Vagina (tissue), 2 donors: ENCODE data around the gene MYL3. TPM values are rescaled to one million over a fixed set of nuclear protein-coding genes. Genes with fewer than 3 reads are reported as not detected.
"Not testable (repeated sequence)": the region's sequence is repeated elsewhere in the genome, so short reads cannot be mapped to it uniquely, and the experiment has no call there.

ENCODE experiments used
- DNase-seq, 2 donors: peaks; one replicate each; pipeline ENCODE4 v3.0.0-alpha.2; 2017; ENCODE audit errors: extremely low spot score in 2 of 2
- H3K27ac ChIP-seq: fragments of 200-600 bp; sonication (generic); one replicate; pipeline ENCODE4 v1.5.1; 2019
- H3K27me3 ChIP-seq: fragments of 200-600 bp; sonication (generic); one replicate; pipeline ENCODE4 v1.5.1; 2019
- H3K36me3 ChIP-seq, 2 donors: fragments of 200-600 bp; sonication (generic); one replicate each; pipeline ENCODE4 v1.5.1; 2017 to 2019
- H3K4me1 ChIP-seq: fragments of 200-600 bp; sonication (generic); one replicate; pipeline ENCODE4 v1.5.1; 2019
- H3K4me3 ChIP-seq, 2 donors: fragments of 200-600 bp; sonication (generic); 1 replicate in 1 of 2; 2 replicates in 1 of 2; pipeline ENCODE4 v1.5.1; 2016 to 2019
- H3K9me3 ChIP-seq: fragments of 200-600 bp; sonication (generic); one replicate; pipeline ENCODE4 v1.5.1; 2019
- POLR2A ChIP-seq, 2 donors: fragments of 450-650 bp; IDR thresholded peaks; one replicate each; pipeline ENCODE4 v1.6.1; 2017; ENCODE audit warnings: antibody characterized with exemption in 2 of 2, mild to moderate bottlenecking in 2 of 2, moderate library complexity in 2 of 2
- POLR2AphosphoS5 ChIP-seq, 2 donors: sonication (generic); formaldehyde crosslinking; IDR thresholded peaks; one replicate each; pipeline ENCODE4 v1.9.0; 2017; ENCODE audit warnings: antibody characterized with exemption in 2 of 2, mild to moderate bottlenecking in 2 of 2, low read depth in 1 of 2; ENCODE audit not compliant: insufficient read depth in 1 of 2
- intact Hi-C: fragments of 100-400 bp; cut with DNase I; formaldehyde crosslinking; loops from one replicate; pipeline ENCODE4 v1.15.1; 2023
- total RNA-seq: library from RNA; depleted of rRNA; stranded (reverse); fragments of >200 nt; gene quantifications from one replicate; pipeline ENCODE4 v1.2.3, GENCODE V29; 2016
- TF ChIP-seq, protein P1 (sequence below), 3 experiments: fragments of 450-650 bp in 2 of 3; fragments of 200-600 bp in 1 of 3; sonication (generic) in 1 of 3; IDR thresholded peaks; one replicate each; pipeline ENCODE4 v1.5.1; 2017 to 2019; ENCODE audit warnings: antibody characterized with exemption in 3 of 3, mild to moderate bottlenecking in 2 of 3, moderate library complexity in 2 of 3

Gene MYL3
- total RNA-seq, 1 donor from 2014 or later = not detected

DNA sequence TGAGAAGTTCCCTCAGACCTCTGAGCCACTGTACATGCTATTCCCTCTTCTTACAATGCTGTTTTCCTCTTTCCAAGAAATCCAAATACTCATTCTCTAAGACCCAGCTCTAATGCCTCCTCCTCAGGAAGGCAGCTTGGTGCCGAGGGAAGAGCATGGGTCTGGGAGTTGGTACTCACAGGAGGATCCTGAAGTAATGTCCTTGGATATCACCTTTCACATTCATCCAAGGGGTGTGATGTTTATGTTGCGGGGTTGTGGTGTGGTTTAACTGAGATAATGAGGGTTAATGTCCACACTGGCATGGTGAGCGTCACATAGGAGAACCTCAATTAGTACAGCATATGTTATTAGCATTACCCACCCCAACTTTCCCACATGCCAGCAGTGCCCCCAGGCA, 31.9 kb downstream of the MYL3 start:
- intact Hi-C loops = no loop called here
- no peak overlapping the region for H3K27ac ChIP-seq
- no peaks in the 10 kb centered on the region for H3K9me3 ChIP-seq
- DNase-seq = no peak
- peaks cover 0 to 2% of the 10 kb centered on the region in 2 donors for H3K36me3 ChIP-seq
- no peaks in the 10 kb centered on the region for H3K4me1 ChIP-seq
- no peak overlapping the region for H3K4me3 ChIP-seq
- H3K27me3 ChIP-seq = no peaks in the 10 kb centered on the region
- no peak for TF ChIP-seq POLR2AphosphoS5 (IDR thresholded peaks at IDR 0.05; ENCODE audit: insufficient read depth in 1 of 2, low read depth in 1 of 2)
- TF ChIP-seq, protein P1, sequence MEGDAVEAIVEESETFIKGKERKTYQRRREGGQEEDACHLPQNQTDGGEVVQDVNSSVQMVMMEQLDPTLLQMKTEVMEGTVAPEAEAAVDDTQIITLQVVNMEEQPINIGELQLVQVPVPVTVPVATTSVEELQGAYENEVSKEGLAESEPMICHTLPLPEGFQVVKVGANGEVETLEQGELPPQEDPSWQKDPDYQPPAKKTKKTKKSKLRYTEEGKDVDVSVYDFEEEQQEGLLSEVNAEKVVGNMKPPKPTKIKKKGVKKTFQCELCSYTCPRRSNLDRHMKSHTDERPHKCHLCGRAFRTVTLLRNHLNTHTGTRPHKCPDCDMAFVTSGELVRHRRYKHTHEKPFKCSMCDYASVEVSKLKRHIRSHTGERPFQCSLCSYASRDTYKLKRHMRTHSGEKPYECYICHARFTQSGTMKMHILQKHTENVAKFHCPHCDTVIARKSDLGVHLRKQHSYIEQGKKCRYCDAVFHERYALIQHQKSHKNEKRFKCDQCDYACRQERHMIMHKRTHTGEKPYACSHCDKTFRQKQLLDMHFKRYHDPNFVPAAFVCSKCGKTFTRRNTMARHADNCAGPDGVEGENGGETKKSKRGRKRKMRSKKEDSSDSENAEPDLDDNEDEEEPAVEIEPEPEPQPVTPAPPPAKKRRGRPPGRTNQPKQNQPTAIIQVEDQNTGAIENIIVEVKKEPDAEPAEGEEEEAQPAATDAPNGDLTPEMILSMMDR (IDR thresholded peaks at IDR 0.05) = no peak
- TF ChIP-seq POLR2A (IDR thresholded peaks at IDR 0.05) = no peak

DNA sequence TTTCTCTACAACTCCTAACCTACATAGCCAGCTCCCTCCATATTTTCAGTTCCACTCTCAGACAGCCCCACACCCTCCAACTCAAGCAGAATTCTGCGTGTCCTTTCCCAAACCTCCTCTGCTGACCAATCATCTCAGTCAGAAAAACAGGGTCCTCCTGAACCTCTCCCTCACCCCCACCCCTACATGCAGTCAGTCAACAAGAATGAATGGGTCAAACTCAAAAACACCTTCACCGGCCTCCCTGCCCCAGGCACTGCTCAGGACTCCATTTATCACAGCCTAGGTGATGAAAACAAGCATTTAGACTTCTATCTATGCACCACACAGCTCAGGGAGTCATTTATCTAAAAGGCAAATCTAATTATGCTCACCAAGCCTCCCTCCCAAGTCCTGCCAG, 32.4 kb downstream of the MYL3 start:
- no peak overlapping the region for H3K4me3 ChIP-seq
- TF ChIP-seq, protein P1 (IDR thresholded peaks at IDR 0.05) = no peak
- TF ChIP-seq POLR2AphosphoS5 (IDR thresholded peaks at IDR 0.05; ENCODE audit: insufficient read depth in 1 of 2, low read depth in 1 of 2) (no peak), POLR2A (IDR thresholded peaks at IDR 0.05) (no peak)
- intact Hi-C loops = no loop called here
- no peaks in the 10 kb centered on the region for H3K27me3 ChIP-seq
- no peak overlapping the region for H3K27ac ChIP-seq
- H3K9me3 ChIP-seq = no peaks in the 10 kb centered on the region
- H3K36me3 ChIP-seq = no peaks in the 10 kb centered on the region
- peak in 1 of 2 donors; percentile 79 for DNase-seq
- H3K4me1 ChIP-seq = no peaks in the 10 kb centered on the region

DNA sequence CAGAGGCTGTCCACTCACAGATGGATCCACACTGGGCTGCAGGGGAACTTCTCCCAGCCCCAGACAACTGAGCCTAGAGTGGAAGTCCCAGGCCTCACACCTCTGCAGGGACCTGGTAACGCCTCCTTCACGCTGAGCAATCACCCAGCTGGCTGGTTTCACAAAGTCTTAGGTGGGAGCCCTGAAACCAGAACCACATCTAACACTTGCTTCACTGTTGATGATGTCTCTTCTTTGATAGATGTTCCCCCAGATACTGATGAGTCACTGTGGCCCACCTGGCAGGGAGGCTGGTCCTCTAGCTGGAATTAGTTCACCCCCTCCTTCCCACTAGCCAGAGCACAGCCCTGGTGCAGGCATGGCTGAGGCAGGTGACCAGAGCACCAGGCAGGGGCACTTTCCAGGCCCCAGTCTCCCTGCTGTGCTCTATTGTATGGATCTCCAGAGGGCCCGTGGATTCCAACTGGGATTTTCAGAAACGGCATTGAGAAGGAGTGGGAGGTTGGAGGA, 33.5 kb downstream of the MYL3 start:
- TF ChIP-seq POLR2A (IDR thresholded peaks at IDR 0.05) (no peak), POLR2AphosphoS5 (IDR thresholded peaks at IDR 0.05; ENCODE audit: insufficient read depth in 1 of 2, low read depth in 1 of 2) (no peak)
- TF ChIP-seq, protein P1 (IDR thresholded peaks at IDR 0.05) = no peak
- Histone ChIP-seq H3K4me3 (no peak overlapping the region), H3K27ac (no peak overlapping the region), H3K36me3 (no peaks in the 10 kb centered on the region), H3K27me3 (no peaks in the 10 kb centered on the region), H3K9me3 (no peaks in the 10 kb centered on the region), H3K4me1 (no peaks in the 10 kb centered on the region)
- intact Hi-C loops = no loop called here
- DNase-seq = peak in 1 of 2 donors; percentile 74

DNA sequence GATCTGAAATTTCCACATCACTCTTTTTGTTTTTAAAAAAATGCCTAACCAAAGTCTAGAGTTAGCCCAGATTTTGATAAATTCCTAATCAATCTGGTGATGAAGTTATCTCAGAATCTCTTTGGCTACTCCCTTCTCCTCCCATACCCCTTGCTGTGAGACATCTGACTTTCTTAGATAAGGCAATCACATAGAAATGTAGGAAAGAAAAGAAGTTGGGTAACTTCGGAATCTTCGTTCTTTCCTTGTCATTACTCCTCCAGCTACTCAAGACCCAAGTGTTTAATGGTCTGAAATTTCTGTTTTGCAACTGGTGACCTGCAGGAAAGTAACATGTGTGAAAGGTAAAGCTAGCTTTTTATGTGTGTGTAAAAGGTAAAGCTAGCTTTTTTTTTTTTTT, 37.8 kb downstream of the MYL3 start:
- Histone ChIP-seq H3K4me1 (no peaks in the 10 kb centered on the region), H3K27ac (no peak overlapping the region), H3K27me3 (no peaks in the 10 kb centered on the region), H3K36me3 (no peaks in the 10 kb centered on the region), H3K9me3 (no peaks in the 10 kb centered on the region), H3K4me3 (no peak overlapping the region)
- no peak for DNase-seq
- intact Hi-C loops = no loop called here
- TF ChIP-seq, protein P1 (IDR thresholded peaks at IDR 0.05) = no peak
- no peak for TF ChIP-seq POLR2AphosphoS5 (IDR thresholded peaks at IDR 0.05; ENCODE audit: insufficient read depth in 1 of 2, low read depth in 1 of 2)
- no peak for TF ChIP-seq POLR2A (IDR thresholded peaks at IDR 0.05)

DNA sequence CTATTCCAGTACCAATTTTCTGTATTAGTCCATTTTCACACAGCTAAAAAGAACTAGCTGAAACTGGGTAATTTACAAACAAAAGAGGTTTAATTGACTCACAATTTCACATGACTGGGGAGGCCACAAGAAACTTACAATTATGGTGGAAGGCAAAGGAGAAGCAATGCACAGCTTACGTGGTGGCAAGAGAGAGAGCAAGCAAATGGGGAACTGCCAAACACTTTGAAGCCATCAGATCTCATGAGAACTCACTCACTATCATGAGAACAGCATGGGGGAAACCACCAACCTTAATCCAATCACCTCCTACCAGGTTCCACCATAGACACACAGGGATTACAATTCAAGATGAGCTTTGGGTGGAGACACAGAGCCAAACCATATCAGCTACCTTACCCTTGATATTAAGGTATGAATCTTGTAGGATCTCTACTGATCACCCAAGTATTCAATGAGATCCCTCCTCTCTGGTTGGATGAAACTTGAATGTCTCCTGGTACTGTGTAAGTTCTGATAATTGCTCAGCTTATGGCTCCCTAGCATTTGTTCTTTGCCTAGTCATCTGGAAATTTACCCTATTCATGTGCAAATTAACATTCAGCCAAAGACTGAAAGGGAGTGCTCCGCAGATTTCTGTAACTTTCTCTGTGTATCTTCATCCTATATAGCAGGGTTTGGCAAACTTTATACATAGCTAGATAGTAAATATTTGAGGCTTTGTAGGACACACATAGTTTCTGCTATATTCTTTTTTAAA, 38.9 kb downstream of the MYL3 start:
- TF ChIP-seq, protein P1 (IDR thresholded peaks at IDR 0.05) = no peak
- TF ChIP-seq POLR2A (IDR thresholded peaks at IDR 0.05) (no peak), POLR2AphosphoS5 (IDR thresholded peaks at IDR 0.05; ENCODE audit: insufficient read depth in 1 of 2, low read depth in 1 of 2) (no peak)
- Histone ChIP-seq H3K27me3 (no peaks in the 10 kb centered on the region), H3K27ac (no peak overlapping the region), H3K36me3 (no peaks in the 10 kb centered on the region), H3K4me3 (no peak overlapping the region), H3K9me3 (no peaks in the 10 kb centered on the region), H3K4me1 (no peaks in the 10 kb centered on the region)
- intact Hi-C loops = no loop called here
- no peak for DNase-seq

DNA sequence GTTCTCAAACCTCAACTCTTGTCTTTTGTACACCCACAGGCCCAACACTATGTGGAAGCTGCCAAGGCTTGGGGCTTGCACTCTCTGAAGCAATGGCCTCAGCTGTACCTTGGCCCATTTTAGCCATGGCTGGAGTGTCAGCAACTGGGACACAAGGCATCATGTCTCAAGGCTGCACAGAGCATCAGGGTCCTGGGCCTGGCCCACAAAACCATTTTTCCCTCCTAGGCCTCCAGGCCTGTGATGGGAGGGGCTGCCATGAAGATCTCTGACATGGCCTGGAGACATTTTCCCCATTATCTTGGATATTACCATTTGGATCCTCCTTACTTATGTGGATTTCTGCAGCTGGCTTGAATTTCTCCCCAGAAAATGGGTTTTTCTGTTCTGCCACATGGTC, 39.9 kb downstream of the MYL3 start:
- H3K36me3 ChIP-seq, intact Hi-C loops, H3K4me1 ChIP-seq, H3K27me3 ChIP-seq, H3K27ac ChIP-seq, H3K9me3 ChIP-seq, DNase-seq, H3K4me3 ChIP-seq: not testable (repeated sequence)
